H1 (cell line): ENCODE data around the gene CAPN11. TPM values are rescaled to one million over a fixed set of nuclear protein-coding genes. Genes with fewer than 3 reads are reported as not detected.

Experiments
- CTCF ChIA-PET: fragments of 300-600 bp; sonication (Branson Sonifier 250); formaldehyde crosslinking; loops from one replicate; lab custom pipeline; 2021; ENCODE audit not compliant: partially characterized antibody; lab: Charles Lee
- POLR2A ChIA-PET: fragments of 300-600 bp; sonication (Branson Sonifier 250); formaldehyde crosslinking; loops from one replicate; lab custom pipeline; 2021; ENCODE audit warnings: inconsistent platforms; ENCODE audit not compliant: partially characterized antibody; lab: Charles Lee
- DNase-seq, 2 experiments: peaks; one replicate each; pipeline versions ENCODE4 v3.0.0 to v3.0.0-alpha.2; 2010 to 2022; ENCODE audit warnings: low spot score in 2 of 2, low read depth in 1 of 2, mixed read lengths in 1 of 2
- FAIRE-seq: peaks from 2 replicates; lab custom pipeline; 2011; peaks lifted over from hg19 to GRCh38; lab: Jason Lieb, UNC
- H2AFZ ChIP-seq: 2 replicates; pipeline ENCODE4 v1.8.1; 2012; ENCODE audit warnings: low read length, inconsistent platforms
- H2AK5ac ChIP-seq: 2 replicates; pipeline ENCODE4 v1.6.1; 2013; ENCODE audit warnings: low read depth, low read length
- H2BK120ac ChIP-seq: replicated peaks from 2 replicates; pipeline ENCODE3; 2013; ENCODE audit warnings: low read depth, low read length, inconsistent platforms
- H2BK12ac ChIP-seq: 2 replicates; pipeline ENCODE4 v1.6.1; 2013; ENCODE audit warnings: low read depth, low read length
- H2BK15ac ChIP-seq: 2 replicates; pipeline ENCODE4 v1.6.1; 2013; ENCODE audit warnings: low read length
- H2BK20ac ChIP-seq: 2 replicates; pipeline ENCODE4 v1.6.1; 2013; ENCODE audit warnings: low read length
- H2BK5ac ChIP-seq: 2 replicates; pipeline ENCODE4 v1.6.1; 2013; ENCODE audit warnings: low read depth, low read length
- H3K14ac ChIP-seq: 2 replicates; pipeline ENCODE4 v1.6.1; 2013; ENCODE audit warnings: inconsistent platforms; ENCODE audit not compliant: insufficient read length
- H3K18ac ChIP-seq: 2 replicates; pipeline ENCODE4 v1.6.1; 2013; ENCODE audit warnings: low read length; ENCODE audit errors: extremely low read depth
- H3K23ac ChIP-seq: 2 replicates; pipeline ENCODE4 v1.6.1; 2013; ENCODE audit warnings: inconsistent platforms; ENCODE audit not compliant: insufficient read length
- H3K23me2 ChIP-seq: 2 replicates; pipeline ENCODE4 v1.6.1; 2013; ENCODE audit warnings: low read depth, low read length
- H3K27ac ChIP-seq: 2 replicates; pipeline ENCODE4 v1.6.1; 2011; ENCODE audit warnings: low read depth, low read length, inconsistent platforms
- H3K27me3 ChIP-seq, 4 experiments: replicated peaks in 1 of 4; 1 replicate in 1 of 4; 2 replicates in 3 of 4; pipeline versions ENCODE4 v1.6.1 to v1.8.1; 2011 to 2013; ENCODE audit warnings: low read length in 3 of 4, mild to moderate bottlenecking in 3 of 4, inconsistent platforms in 2 of 4, mixed read lengths in 2 of 4, moderate library complexity in 1 of 4; ENCODE audit not compliant: control insufficient read depth in 3 of 4, insufficient read depth in 3 of 4; ENCODE audit errors: extremely low read depth in 1 of 4
- H3K36me3 ChIP-seq, 4 experiments: 2 replicates each; pipeline versions ENCODE4 v1.6.1 to v1.8.1; 2011 to 2013; ENCODE audit warnings: mild to moderate bottlenecking in 4 of 4, low read length in 3 of 4, moderate library complexity in 2 of 4, control low read depth in 1 of 4, inconsistent platforms in 1 of 4; ENCODE audit not compliant: insufficient read depth in 4 of 4, control insufficient read depth in 2 of 4
- H3K4ac ChIP-seq: replicated peaks from 2 replicates; pipeline ENCODE3; 2013; ENCODE audit warnings: low read length, low read depth, mixed read lengths, inconsistent platforms; ENCODE audit not compliant: insufficient read length
- H3K4me1 ChIP-seq, 4 experiments: replicated peaks in 1 of 4; 1 replicate in 1 of 4; 2 replicates in 3 of 4; pipeline versions ENCODE4 v1.6.1 to v1.8.1; 2011 to 2013; ENCODE audit warnings: low read length in 3 of 4, inconsistent platforms in 2 of 4, mixed read lengths in 1 of 4; ENCODE audit not compliant: insufficient read depth in 4 of 4, control insufficient read depth in 3 of 4
- H3K4me2 ChIP-seq, 2 experiments: 2 replicates each; pipeline versions ENCODE4 v1.6.1 to v1.8.1; 2011 to 2013; ENCODE audit warnings: low read depth in 2 of 2, low read length in 2 of 2, control low read depth in 1 of 2, inconsistent platforms in 1 of 2, mild to moderate bottlenecking in 1 of 2; ENCODE audit not compliant: insufficient read depth in 1 of 2
- H3K4me3 ChIP-seq, 4 experiments: fragments of 200-600, 300-600 bp in 1 of 4; sonication (generic), shearing (Covaris generic), sonication (Bioruptor Twin) in 1 of 4; 2 replicates each; pipeline versions ENCODE4 v1.5.1 to v1.8.1; 2011 to 2016; ENCODE audit warnings: low read length in 4 of 4, low read depth in 3 of 4, control low read depth in 2 of 4, inconsistent platforms in 2 of 4, mild to moderate bottlenecking in 2 of 4, mixed read lengths in 1 of 4, moderate library complexity in 1 of 4; ENCODE audit not compliant: insufficient read depth in 2 of 4; ENCODE audit errors: extremely low read depth in 1 of 4
- H3K56ac ChIP-seq: replicated peaks from 2 replicates; pipeline ENCODE3; 2013; ENCODE audit warnings: low read depth, mild to moderate bottlenecking, mixed read lengths, low read length, inconsistent platforms; ENCODE audit not compliant: insufficient read length
- H3K79me1 ChIP-seq: 2 replicates; pipeline ENCODE4 v1.6.1; 2013; ENCODE audit warnings: low read depth, low read length, control low read depth
- H3K79me2 ChIP-seq, 2 experiments: 2 replicates each; pipeline versions ENCODE4 v1.6.1 to v1.8.1; 2012 to 2013; ENCODE audit warnings: low read length in 2 of 2, mild to moderate bottlenecking in 2 of 2, inconsistent platforms in 1 of 2; ENCODE audit not compliant: insufficient read depth in 2 of 2, control insufficient read depth in 1 of 2
- H3K9ac ChIP-seq, 4 experiments: replicated peaks in 1 of 4; 1 replicate in 1 of 4; 2 replicates in 3 of 4; pipeline versions ENCODE4 v1.6.1 to v1.8.1; 2011 to 2013; ENCODE audit warnings: low read depth in 3 of 4, low read length in 3 of 4, control low read depth in 2 of 4, mild to moderate bottlenecking in 2 of 4, moderate library complexity in 2 of 4, inconsistent platforms in 1 of 4; ENCODE audit errors: extremely low read depth in 1 of 4
- H3K9me3 ChIP-seq, 2 experiments: 2 replicates each; pipeline versions ENCODE4 v1.6.1 to v1.8.1; 2012 to 2013; ENCODE audit warnings: mild to moderate bottlenecking in 2 of 2, moderate library complexity in 2 of 2, control low read depth in 1 of 2, inconsistent platforms in 1 of 2, low read depth in 1 of 2, low read length in 1 of 2, mixed read lengths in 1 of 2; ENCODE audit not compliant: insufficient read depth in 2 of 2
- H4K20me1 ChIP-seq, 2 experiments: replicated peaks in 1 of 2; 2 replicates each; pipeline versions ENCODE3 to v1.8.1; 2011 to 2013; ENCODE audit warnings: inconsistent platforms in 2 of 2, low read length in 2 of 2, mild to moderate bottlenecking in 1 of 2; ENCODE audit not compliant: insufficient read depth in 2 of 2, control insufficient read depth in 1 of 2
- H4K5ac ChIP-seq: 2 replicates; pipeline ENCODE4 v1.6.1; 2013; ENCODE audit warnings: low read length, low read depth, mixed read lengths, inconsistent platforms; ENCODE audit not compliant: insufficient read length
- H4K8ac ChIP-seq: 2 replicates; pipeline ENCODE4 v1.8.0; 2013; ENCODE audit warnings: mild to moderate bottlenecking, moderate library complexity, low read length, inconsistent platforms; ENCODE audit not compliant: insufficient read depth; ENCODE audit errors: extremely low read depth
- H4K91ac ChIP-seq: replicated peaks from 2 replicates; pipeline ENCODE3; 2013; ENCODE audit warnings: low read length, mixed read lengths, inconsistent platforms; ENCODE audit not compliant: insufficient read length
- ASH2L ChIP-seq: fragments of 200-600, 300-600 bp; sonication (generic); IDR thresholded peaks from one replicate; pipeline ENCODE4 v1.7.1; 2017; ENCODE audit warnings: low read length
- CBX8 ChIP-seq: fragments of 300-800, 300-1000 bp; sonication (generic); IDR thresholded peaks from 2 replicates; pipeline ENCODE4 v1.7.1; 2016; ENCODE audit warnings: low read depth, low read length, borderline replicate concordance
- HDAC6 ChIP-seq: IDR thresholded peaks from one replicate; pipeline ENCODE4 v1.7.1; 2012; ENCODE audit warnings: low read depth, mild to moderate bottlenecking, inconsistent platforms, low read length, moderate library complexity
- KDM5A ChIP-seq: fragments of 200-600 bp; IDR thresholded peaks from 2 replicates; pipeline ENCODE4 v1.7.1; 2012; ENCODE audit warnings: mild to moderate bottlenecking, low read length, inconsistent platforms, mixed read lengths
- NRF1 ChIP-seq: IDR thresholded peaks from 2 replicates; pipeline ENCODE4 v1.6.1; 2011; ENCODE audit warnings: mild to moderate bottlenecking, low read depth, low read length, improper control_type of control experiment
- RAD21 ChIP-seq, 2 experiments: IDR thresholded peaks in 1 of 2; conservative IDR thresholded peaks in 1 of 2; 2 replicates each; pipeline ENCODE4 v1.6.1; 2011; ENCODE audit warnings: low read depth in 2 of 2, low read length in 2 of 2, improper control_type of control experiment in 1 of 2, inconsistent platforms in 1 of 2, mild to moderate bottlenecking in 1 of 2, moderate library complexity in 1 of 2
- RNF2 ChIP-seq: fragments of 200-900, 300-1000 bp; sonication (generic); IDR thresholded peaks from 2 replicates; pipeline ENCODE4 v1.7.1; 2016; ENCODE audit warnings: borderline replicate concordance, low read depth, mild to moderate bottlenecking, antibody characterized with exemption, low read length; ENCODE audit not compliant: poor library complexity, severe bottlenecking; ENCODE audit errors: missing control alignments
- SIX5 ChIP-seq: IDR thresholded peaks from 2 replicates; pipeline ENCODE4 v1.6.1; 2011; ENCODE audit warnings: mild to moderate bottlenecking, low read depth, low read length
- SP2 ChIP-seq: IDR thresholded peaks from 2 replicates; pipeline ENCODE4 v1.6.1; 2012; ENCODE audit warnings: mild to moderate bottlenecking, low read length, inconsistent platforms
- SRF ChIP-seq: IDR thresholded peaks from 2 replicates; pipeline ENCODE4 v1.6.1; 2011; ENCODE audit warnings: mild to moderate bottlenecking, low read depth, low read length, moderate library complexity
- TAF1 ChIP-seq: IDR thresholded peaks from 2 replicates; pipeline ENCODE4 v1.6.1; 2011; ENCODE audit warnings: mild to moderate bottlenecking, low read depth, low read length
- YY1 ChIP-seq: IDR thresholded peaks from 2 replicates; pipeline ENCODE4 v1.6.1; 2011; ENCODE audit warnings: low read depth, mild to moderate bottlenecking, low read length
- WGBS, 2 experiments: shearing (Covaris generic) in 1 of 2; methylation state at CpG; one replicate each; pipeline versions ENCODE4 v1.1.6 to v1.1.7; 2013 to 2015; ENCODE audit warnings: low lambda C conversion rate in 2 of 2, mixed read lengths in 2 of 2, inconsistent platforms in 1 of 2, low coverage in 1 of 2, missing lambda C conversion rate in 1 of 2; ENCODE audit not compliant: insufficient replicate concordance in 2 of 2, insufficient coverage in 1 of 2, insufficient read length in 1 of 2; ENCODE audit errors: extremely low coverage in 1 of 2, missing lambda C conversion rate in 1 of 2; 5-methylcytosine and 5-hydroxymethylcytosine counted together
- polyA plus RNA-seq, 7 experiments: library from polyadenylated mRNA; depleted of rRNA in 3 of 7; stranded (reverse) in 5 of 7; unstranded in 2 of 7; fragments of >200 nt in 5 of 7; fragments of 200-250 nt in 2 of 7; gene quantifications; 1 replicate in 5 of 7; 2 replicates in 1 of 7; 4 replicates in 1 of 7; pipeline versions ENCODE4 v1.2.1 to v1.2.3, GENCODE V29; 2011 to 2013; ENCODE audit warnings: missing spikeins in 2 of 7, mixed read lengths in 2 of 7
- total RNA-seq: library from RNA; stranded (reverse); fragmentation: NEBNext Ultra II Directional; extraction: Animal tissue kit (Norgen Biotek cat#: 25700); gene quantifications from 2 replicates; pipeline ENCODE4 v1.2.1, GENCODE V29; 2021
- TF ChIP-seq, protein P1 (sequence below): IDR thresholded peaks from 2 replicates; pipeline ENCODE4 v1.6.1; 2012; ENCODE audit warnings: inconsistent platforms

The CAPN11 gene
- total and polyA plus RNA-seq, 2 of the 8 experiments (the other 6 are each of a cell fraction or from before 2014, with no cell fraction given), result 0.95 to 0.97 TPM

DNA sequence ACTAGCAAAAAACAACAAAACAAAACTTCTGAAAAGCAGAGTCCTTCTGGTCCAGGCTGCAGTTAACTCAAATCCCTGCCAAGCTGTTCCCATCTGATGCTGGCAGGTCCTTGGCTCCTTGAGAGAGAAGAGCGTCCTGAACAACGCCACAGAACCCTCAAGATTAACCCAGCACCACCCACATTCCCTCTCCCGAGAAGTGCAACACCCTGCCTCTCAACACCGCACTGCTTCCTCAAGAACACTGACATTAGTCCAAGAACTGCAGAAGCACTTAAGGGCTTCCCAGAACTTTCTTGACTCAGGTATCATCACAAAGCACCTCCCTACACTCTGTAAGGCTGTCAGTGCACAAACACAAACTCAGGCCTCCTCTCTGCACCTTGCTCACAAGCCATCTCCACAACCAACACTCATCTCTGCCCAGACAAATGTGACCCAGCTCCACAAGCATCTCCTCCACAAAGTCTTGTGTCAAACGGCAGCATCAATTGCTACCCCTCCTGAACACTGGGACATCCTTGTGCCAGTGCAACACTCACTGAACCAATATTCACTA, 38.8 kb upstream of the CAPN11 start:
- Histone ChIP-seq H3K4me2 (no peak overlapping the region), H4K8ac (no peak overlapping the region), H3K23ac (no peak overlapping the region), H4K5ac (no peak overlapping the region), H3K79me1 (peaks cover 15% of the 10 kb centered on the region), H3K56ac (no peak overlapping the region), H3K9me3 (no peaks in the 10 kb centered on the region), H3K18ac (no peak overlapping the region), H2BK20ac (no peak overlapping the region), H3K36me3 (peaks cover 0 to 6% (median 2%) of the 10 kb centered on the region in 4 experiments; a peak in 5 of 8 replicates), H3K79me2 (peaks cover 53 to 97% of the 10 kb centered on the region in 2 experiments), H2AFZ (no peak overlapping the region), H2BK12ac (no peak overlapping the region), H3K4me3 (no peak overlapping the region), H3K9ac (no peak overlapping the region), H3K27ac (no peak overlapping the region), H3K4ac (no peak overlapping the region), H4K20me1 (peaks cover 25 to 27% of the 10 kb centered on the region in 2 experiments), H3K23me2 (no peaks in the 10 kb centered on the region), H3K27me3 (no peaks in the 10 kb centered on the region), H2AK5ac (no peak overlapping the region), H2BK5ac (no peak overlapping the region), H3K4me1 (peaks cover 1 to 11% (median 9%) of the 10 kb centered on the region in 4 experiments; a peak in 4 of 7 replicates), H4K91ac (no peak overlapping the region), H2BK120ac (no peak overlapping the region), H3K14ac (no peak overlapping the region), H2BK15ac (no peak overlapping the region)
- 79% methylated on average over 5 of the region's 5 CpGs; no CpG with 5 or more reads in 1 of the 2 experiments for WGBS, 2 experiments
- ChIA-PET POLR2A (interaction anchor here (1.0 to 1.6 kb wide), 5 partner anchors 10 to 127 kb away, joined by 3 to 6 read pairs (median 3); partner anchors contain the start of gene HSP90AB1), CTCF (interaction anchor here (1.3 to 22.5 kb wide), 4 partner anchors 9 to 43 kb away, joined by 3 to 255 read pairs (median 4); no protein-coding TSS in a partner anchor)
- DNase-seq, result no peak
- FAIRE-seq, result no peak
- TF ChIP-seq YY1 (no peak), SIX5 (no peak), RAD21 (IDR thresholded peaks at IDR 0.05 in 1 of 2, conservative IDR thresholded peaks at IDR 0.05 in 1 of 2; ENCODE audit: low read depth in 2 of 2, low read length in 2 of 2) (no peak), ASH2L (no peak), SP2 (no peak), SRF (no peak), KDM5A (no peak), HDAC6 (no peak), NRF1 (no peak), TAF1 (no peak), CBX8 (no peak), RNF2 (no peak)
- TF ChIP-seq, protein P1, sequence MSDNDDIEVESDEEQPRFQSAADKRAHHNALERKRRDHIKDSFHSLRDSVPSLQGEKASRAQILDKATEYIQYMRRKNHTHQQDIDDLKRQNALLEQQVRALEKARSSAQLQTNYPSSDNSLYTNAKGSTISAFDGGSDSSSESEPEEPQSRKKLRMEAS, result no peak
